Loucy (cell line): Measurements from ENCODE around the gene TMCC3.
"Not testable (repeated sequence)": the region's sequence is repeated elsewhere in the genome, so short reads cannot be mapped to it uniquely, and the experiment has no call there.

Source experiments
- H2AFZ ChIP-seq: fragments of 200-600 bp; sonication (generic); 2 replicates; pipeline ENCODE4 v1.6.0; 2016; ENCODE audit warnings: antibody characterized with exemption, mild to moderate bottlenecking, low read length, moderate library complexity
- H3F3A ChIP-seq: fragments of 200-600 bp; 2 replicates; pipeline ENCODE4 v1.6.0; 2016; ENCODE audit warnings: antibody characterized with exemption, low read depth, mild to moderate bottlenecking
- H3K27me3 ChIP-seq: fragments of 200-600 bp; sonication (generic); 2 replicates; pipeline ENCODE4 v1.6.1; 2014; ENCODE audit warnings: low read length, mild to moderate bottlenecking; ENCODE audit not compliant: insufficient read depth, poor library complexity, severe bottlenecking
- H3K36me3 ChIP-seq: fragments of 200-600 bp; sonication (generic); 2 replicates; pipeline ENCODE4 v1.6.1; 2016; ENCODE audit warnings: low read length; ENCODE audit not compliant: insufficient read depth
- H3K4me1 ChIP-seq: fragments of 200-600 bp; sonication (generic); 2 replicates; pipeline ENCODE4 v1.5.1; 2014; ENCODE audit warnings: low read length, mild to moderate bottlenecking; ENCODE audit not compliant: insufficient read depth, poor library complexity, severe bottlenecking
- H3K4me2 ChIP-seq: fragments of 200-600 bp; sonication (generic); 2 replicates; pipeline ENCODE4 v1.6.0; 2014; ENCODE audit warnings: antibody characterized with exemption, low read length, low read depth, mild to moderate bottlenecking; ENCODE audit not compliant: poor library complexity, severe bottlenecking
- H3K4me3 ChIP-seq: fragments of 200-600 bp; sonication (generic); 2 replicates; pipeline ENCODE4 v1.5.1; 2014; ENCODE audit warnings: low read length, mild to moderate bottlenecking, mixed read lengths; ENCODE audit not compliant: poor library complexity, severe bottlenecking
- H3K79me2 ChIP-seq: fragments of 200-600 bp; sonication (generic); 2 replicates; pipeline ENCODE4 v1.6.1; 2014; ENCODE audit warnings: low read length; ENCODE audit not compliant: insufficient read depth
- H3K9ac ChIP-seq: fragments of 200-600 bp; sonication (generic); 2 replicates; pipeline ENCODE4 v1.6.0; 2014; ENCODE audit warnings: mild to moderate bottlenecking, low read depth, low read length, moderate library complexity; ENCODE audit not compliant: poor library complexity, severe bottlenecking
- H3K9me2 ChIP-seq: fragments of 200-600 bp; sonication (generic); replicated peaks from 2 replicates; pipeline ENCODE4 v1.6.1; 2016; ENCODE audit warnings: low read depth, low read length, mixed read lengths
- H3K9me3 ChIP-seq: fragments of 200-600 bp; sonication (generic); 2 replicates; pipeline ENCODE4 v1.6.1; 2014; ENCODE audit warnings: mild to moderate bottlenecking, antibody characterized with exemption, low read length, low read depth; ENCODE audit not compliant: insufficient read depth
- H4K20me1 ChIP-seq: fragments of 200-600 bp; sonication (generic); 2 replicates; pipeline ENCODE4 v1.6.0; 2014; ENCODE audit warnings: antibody characterized with exemption, low read length, mild to moderate bottlenecking; ENCODE audit not compliant: insufficient read depth, poor library complexity, severe bottlenecking
- EZH2phosphoT487 ChIP-seq: fragments of 200-600 bp; IDR thresholded peaks from 2 replicates; pipeline ENCODE4 v1.6.1; 2018; ENCODE audit warnings: antibody characterized with exemption, mild to moderate bottlenecking, moderate library complexity, borderline replicate concordance
- TF ChIP-seq, protein P1 (sequence below): fragments of 200-600 bp; sonication (generic); conservative IDR thresholded peaks from 2 replicates; pipeline ENCODE4 v1.5.1; 2014; ENCODE audit warnings: mild to moderate bottlenecking, antibody characterized with exemption, low read length

The TMCC3 gene

DNA sequence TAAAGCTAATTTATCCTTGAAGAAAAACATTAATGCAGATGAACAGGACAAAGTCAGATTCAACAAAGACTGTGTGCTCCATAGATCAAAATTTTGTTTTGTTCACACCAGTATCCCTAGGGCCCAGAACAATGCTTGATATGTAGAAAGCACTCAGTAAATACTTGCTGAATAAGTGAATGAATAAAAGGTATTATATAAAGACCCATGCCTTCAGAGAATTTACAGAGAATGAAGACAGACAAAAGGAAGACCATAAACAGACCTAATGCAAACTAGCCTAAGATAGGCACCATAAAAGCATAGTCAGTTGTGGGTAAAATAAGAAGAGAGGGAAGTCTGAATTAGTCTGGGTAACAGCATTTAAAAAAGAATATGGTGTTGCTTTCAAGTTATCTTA, 47.3 kb upstream of the TMCC3 start:
- no peaks in the 10 kb centered on the region for H4K20me1 ChIP-seq
- H3F3A ChIP-seq, result no peaks in the 10 kb centered on the region
- no peaks in the 10 kb centered on the region for H3K9me3 ChIP-seq
- no peak overlapping the region for H3K9ac ChIP-seq
- no peaks in the 10 kb centered on the region for H3K36me3 ChIP-seq
- no peaks in the 10 kb centered on the region for H3K79me2 ChIP-seq
- no peak overlapping the region for H3K4me3 ChIP-seq
- H2AFZ ChIP-seq, result no peak overlapping the region
- no peaks in the 10 kb centered on the region for H3K9me2 ChIP-seq
- no peak overlapping the region for H3K4me2 ChIP-seq
- no peaks in the 10 kb centered on the region for H3K27me3 ChIP-seq
- TF ChIP-seq, protein P1, sequence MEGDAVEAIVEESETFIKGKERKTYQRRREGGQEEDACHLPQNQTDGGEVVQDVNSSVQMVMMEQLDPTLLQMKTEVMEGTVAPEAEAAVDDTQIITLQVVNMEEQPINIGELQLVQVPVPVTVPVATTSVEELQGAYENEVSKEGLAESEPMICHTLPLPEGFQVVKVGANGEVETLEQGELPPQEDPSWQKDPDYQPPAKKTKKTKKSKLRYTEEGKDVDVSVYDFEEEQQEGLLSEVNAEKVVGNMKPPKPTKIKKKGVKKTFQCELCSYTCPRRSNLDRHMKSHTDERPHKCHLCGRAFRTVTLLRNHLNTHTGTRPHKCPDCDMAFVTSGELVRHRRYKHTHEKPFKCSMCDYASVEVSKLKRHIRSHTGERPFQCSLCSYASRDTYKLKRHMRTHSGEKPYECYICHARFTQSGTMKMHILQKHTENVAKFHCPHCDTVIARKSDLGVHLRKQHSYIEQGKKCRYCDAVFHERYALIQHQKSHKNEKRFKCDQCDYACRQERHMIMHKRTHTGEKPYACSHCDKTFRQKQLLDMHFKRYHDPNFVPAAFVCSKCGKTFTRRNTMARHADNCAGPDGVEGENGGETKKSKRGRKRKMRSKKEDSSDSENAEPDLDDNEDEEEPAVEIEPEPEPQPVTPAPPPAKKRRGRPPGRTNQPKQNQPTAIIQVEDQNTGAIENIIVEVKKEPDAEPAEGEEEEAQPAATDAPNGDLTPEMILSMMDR, result no peak
- no peak for TF ChIP-seq EZH2phosphoT487
- peaks cover 12% of the 10 kb centered on the region for H3K4me1 ChIP-seq

DNA sequence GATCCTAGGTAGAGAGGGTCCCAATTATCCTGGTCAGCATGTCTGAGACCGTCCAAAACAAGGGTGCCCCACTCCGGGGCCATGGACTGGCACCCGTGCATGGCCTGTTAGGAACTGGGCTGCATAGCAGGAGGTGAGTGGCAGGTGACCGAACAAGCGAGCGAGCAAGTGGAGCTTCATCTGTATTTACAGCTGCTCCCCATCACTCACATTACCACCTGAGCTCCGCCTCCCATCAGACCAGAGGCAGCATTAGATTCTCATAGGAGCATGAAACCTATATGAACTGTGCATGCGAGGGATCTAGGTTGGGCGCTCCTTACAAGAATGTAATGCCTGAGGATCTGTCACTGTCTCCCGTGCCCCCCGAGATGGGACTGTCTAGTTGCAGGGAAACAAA, 44.4 kb upstream of the TMCC3 start:
- Histone ChIP-seq H3K79me2 (no peaks in the 10 kb centered on the region), H3K4me1 (peaks cover 12% of the 10 kb centered on the region), H3K4me3 (no peak overlapping the region), H3K4me2 (no peak overlapping the region), H3K9ac (no peak overlapping the region), H3K36me3 (no peaks in the 10 kb centered on the region), H2AFZ (no peak overlapping the region), H3K9me3 (no peaks in the 10 kb centered on the region), H3K27me3 (no peaks in the 10 kb centered on the region), H4K20me1 (no peaks in the 10 kb centered on the region), H3K9me2 (no peaks in the 10 kb centered on the region), H3F3A (no peaks in the 10 kb centered on the region)
- no peak for TF ChIP-seq EZH2phosphoT487
- TF ChIP-seq, protein P1, result no peak

DNA sequence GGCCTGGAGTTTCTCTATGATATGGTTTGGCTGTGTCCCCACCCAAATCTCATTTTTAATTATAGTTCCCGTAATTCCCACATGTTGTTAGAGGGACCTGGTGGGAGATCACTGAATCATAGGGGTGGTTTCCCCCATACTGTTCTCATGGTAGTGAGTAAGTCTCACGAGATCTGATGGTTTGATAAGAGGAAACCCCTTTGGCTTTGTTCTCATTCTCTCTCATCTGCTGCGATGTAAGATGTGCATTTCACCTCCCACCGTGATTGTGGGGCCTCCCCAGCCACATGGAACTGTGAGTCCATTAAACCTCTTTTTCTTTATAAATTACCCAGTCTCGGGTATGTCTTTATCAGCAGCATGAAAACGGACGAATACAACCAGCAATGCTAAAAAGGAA, 42.5 kb upstream of the TMCC3 start:
- H3K79me2 ChIP-seq, H3K4me3 ChIP-seq: not testable (repeated sequence)

DNA sequence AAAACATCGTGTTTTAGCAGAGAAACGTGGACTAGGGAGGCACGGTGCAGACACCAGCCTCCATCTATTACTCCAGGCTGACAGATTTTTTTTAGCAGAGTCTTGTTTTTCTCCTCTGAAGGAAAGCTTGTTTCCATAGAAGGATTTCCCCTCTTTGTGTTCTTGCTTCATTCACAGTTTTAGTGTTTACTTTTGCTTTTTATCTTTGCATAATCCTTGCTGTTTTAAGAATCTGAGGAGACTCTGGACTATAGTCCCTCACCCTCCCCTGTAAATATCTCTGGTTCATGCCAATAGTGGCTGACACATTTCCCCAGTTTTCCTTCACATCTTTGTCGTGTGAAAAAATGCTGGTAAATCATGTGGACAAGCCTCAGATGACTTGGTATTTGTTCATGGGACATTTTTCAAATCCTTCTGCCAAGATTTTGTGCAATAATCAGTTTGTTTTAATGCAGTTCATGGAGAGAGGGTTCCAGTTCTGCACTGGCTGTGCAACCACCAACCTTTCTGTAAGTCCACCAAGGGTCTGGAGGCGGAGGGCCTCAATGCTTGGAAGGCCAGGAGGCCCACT, 39.9 kb upstream of the TMCC3 start:
- no peak for TF ChIP-seq EZH2phosphoT487
- TF ChIP-seq, protein P1, result no peak
- no peaks in the 10 kb centered on the region for H3K27me3 ChIP-seq
- H3K4me2 ChIP-seq, result no peak overlapping the region

More for the DNA sequence above, 42.5 kb upstream of the TMCC3 start:
- not testable (repeated sequence) for H3K9me3 ChIP-seq, H3K9me2 ChIP-seq, H3F3A ChIP-seq, H2AFZ ChIP-seq, H4K20me1 ChIP-seq, H3K36me3 ChIP-seq, H3K27me3 ChIP-seq, H3K4me2 ChIP-seq, H3K9ac ChIP-seq
- peaks cover 12% of the 10 kb centered on the region for H3K4me1 ChIP-seq

More for the DNA sequence above, 39.9 kb upstream of the TMCC3 start:
- Histone ChIP-seq H3K9ac (no peak overlapping the region), H3F3A (no peaks in the 10 kb centered on the region), H3K79me2 (no peaks in the 10 kb centered on the region), H3K4me1 (peaks cover 5% of the 10 kb centered on the region), H3K9me3 (no peaks in the 10 kb centered on the region), H2AFZ (no peak overlapping the region), H3K4me3 (no peak overlapping the region), H4K20me1 (no peaks in the 10 kb centered on the region), H3K36me3 (no peaks in the 10 kb centered on the region), H3K9me2 (no peaks in the 10 kb centered on the region)
